Panc1 (cell line): Measurements from ENCODE around the gene ADAT1. TPM values are rescaled to one million over a fixed set of nuclear protein-coding genes. Genes with fewer than 3 reads are reported as not detected.

Experiments used
- ATAC-seq: fragments of 200-7000 bp; cut with Tn5 transposase; 2 replicates; pipeline ENCODE4 v1.9.1; 2020; ENCODE audit warnings: mild to moderate bottlenecking, moderate library complexity
- BruUV-seq: library from RNA; stranded (reverse); fragments of 400-500 nt; replicated peaks from 2 replicates; lab custom pipeline; 2021; lab: Mats Ljungman, UMichigan
- CTCF ChIA-PET: fragments of 300-600 bp; sonication (Branson Sonifier 250); formaldehyde crosslinking; loops from one replicate; lab custom pipeline; 2022; ENCODE audit warnings: antibody characterized with exemption; lab: Charles Lee
- POLR2A ChIA-PET: fragments of 300-600 bp; sonication (Branson Sonifier 250); formaldehyde crosslinking; loops from one replicate; lab custom pipeline; 2022; ENCODE audit warnings: antibody characterized with exemption; lab: Charles Lee
- DNase-seq: peaks from one replicate; pipeline ENCODE4 v3.0.0-alpha.2; 2010; ENCODE audit warnings: low read depth, low spot score
- H3K27ac ChIP-seq: 2 replicates; pipeline ENCODE4 v1.5.1; 2011; ENCODE audit warnings: mild to moderate bottlenecking, low read length, inconsistent platforms
- H3K27me3 ChIP-seq: fragments of 200-500 bp; sonication (Bioruptor generic); 2 replicates; pipeline ENCODE4 v1.6.0; 2014; ENCODE audit warnings: low read length, inconsistent platforms; ENCODE audit not compliant: control insufficient read depth, insufficient read depth
- H3K36me3 ChIP-seq: fragments of 200-500 bp; sonication (Bioruptor generic); 2 replicates; pipeline ENCODE4 v1.5.1; 2014; ENCODE audit warnings: inconsistent platforms, mild to moderate bottlenecking, low read length, moderate library complexity; ENCODE audit not compliant: control insufficient read depth, insufficient read depth
- H3K4me1 ChIP-seq: 2 replicates; pipeline ENCODE4 v1.5.1; 2011; ENCODE audit warnings: inconsistent platforms, mild to moderate bottlenecking, low read length, moderate library complexity; ENCODE audit not compliant: control insufficient read depth, insufficient read depth
- H3K4me3 ChIP-seq, 2 experiments: 2 replicates each; pipeline ENCODE4 v1.5.1; 2011 to 2012; ENCODE audit warnings: low read depth in 2 of 2, low read length in 2 of 2, mild to moderate bottlenecking in 2 of 2, inconsistent platforms in 1 of 2, moderate library complexity in 1 of 2
- H3K9me3 ChIP-seq: fragments of 200-500 bp; sonication (Bioruptor generic); 2 replicates; pipeline ENCODE4 v1.5.1; 2014; ENCODE audit warnings: low read depth, mild to moderate bottlenecking, inconsistent platforms, low read length, moderate library complexity; ENCODE audit not compliant: control insufficient read depth, insufficient read depth
- CTCF ChIP-seq: fragments of 450-650 bp; IDR thresholded peaks from 2 replicates; pipeline ENCODE4 v1.5.1; 2017; ENCODE audit warnings: mild to moderate bottlenecking
- POLR2AphosphoS5 ChIP-seq: IDR thresholded peaks from 2 replicates; pipeline ENCODE4 v1.6.1; 2012; ENCODE audit warnings: mild to moderate bottlenecking, low read depth, low read length, moderate library complexity
- REST ChIP-seq, 2 experiments: IDR thresholded peaks; 2 replicates each; pipeline ENCODE4 v1.6.1; 2011 to 2012; ENCODE audit warnings: low read depth in 2 of 2, control low read depth in 1 of 2, low read length in 1 of 2, mild to moderate bottlenecking in 1 of 2, moderate library complexity in 1 of 2; ENCODE audit not compliant: insufficient read depth in 1 of 2
- SIN3A ChIP-seq: IDR thresholded peaks from 2 replicates; pipeline ENCODE4 v1.6.1; 2012; ENCODE audit warnings: low read depth, mild to moderate bottlenecking, low read length, moderate library complexity, borderline replicate concordance; ENCODE audit not compliant: insufficient read depth
- TCF7L2 ChIP-seq: IDR thresholded peaks from 2 replicates; pipeline ENCODE4 v1.6.1; 2011; ENCODE audit warnings: mild to moderate bottlenecking, low read depth, low read length, inconsistent platforms
- in situ Hi-C: cut with HindIII; loops from 2 replicates; pipeline ENCODE4 v1.10.0; 2016; ENCODE audit warnings: low sequenced_read_pairs, low pct_unique_long_range_greater_than_20kb
- intact Hi-C: fragments of 100-400 bp; cut with micrococcal nuclease; formaldehyde crosslinking; loops from one replicate; pipeline ENCODE4 v1.10.0; 2022; ENCODE audit not compliant: unreplicated experiment
- total RNA-seq: library from RNA; stranded (reverse); gene quantifications from one replicate; pipeline ENCODE4 v1.2.1, GENCODE V29; 2021; ENCODE audit not compliant: unreplicated experiment

Gene ADAT1
- total RNA-seq, 1 experiment from 2014 or later, result 46.8 TPM

- H3K4me3 ChIP-seq, result no peak overlapping the region
- in situ Hi-C loops, result no loop called here
- POLR2A ChIA-PET, result no interaction called here
These were observed 50.1 kb downstream of the ADAT1 start for GRCh38 chr16:75572864-75573542.

GRCh38 chr16:75570396-75571065 is 52.5 kb downstream of the ADAT1 start:
- Histone ChIP-seq H3K27ac (no peak overlapping the region), H3K9me3 (no peaks in the 10 kb centered on the region), H3K4me1 (no peaks in the 10 kb centered on the region), H3K27me3 (no peaks in the 10 kb centered on the region), H3K36me3 (peaks cover 4% of the 10 kb centered on the region), H3K4me3 (no peak overlapping the region)
- ATAC-seq (no peak), DNase-seq (no peak)
- in situ Hi-C loops (no loop called here), intact Hi-C loops (no loop called here)
- TF ChIP-seq CTCF, result no peak
- no peak for TF ChIP-seq POLR2AphosphoS5
- ChIA-PET CTCF (no interaction called here), POLR2A (no interaction called here)
- BruUV-seq, result no TSS peak

More at GRCh38 chr16:75572864-75573542, 50.1 kb downstream of the ADAT1 start:
- CTCF ChIA-PET, result no interaction called here
- Histone ChIP-seq H3K27ac (no peak overlapping the region), H3K27me3 (no peaks in the 10 kb centered on the region), H3K36me3 (peaks cover 4% of the 10 kb centered on the region; the same call in 1 of the 2 replicates), H3K4me1 (no peaks in the 10 kb centered on the region), H3K9me3 (no peaks in the 10 kb centered on the region)
- BruUV-seq, result no TSS peak
- ATAC-seq (no peak), DNase-seq (no peak)
- TF ChIP-seq POLR2AphosphoS5 (no peak), SIN3A (no peak), REST (IDR thresholded peaks at IDR 0.05; ENCODE audit: insufficient read depth in 1 of 2, low read depth in 2 of 2, low read length in 1 of 2) (no peak), TCF7L2 (no peak), CTCF (no peak)
- intact Hi-C loops, result no loop called here
